Activated CD4-positive, alpha-beta T cell treated with anti-CD3 and anti-CD28 coated beads for 4 hours (primary cell): ENCODE results near the gene ISCU.
"Not testable (repeated sequence)": the region's sequence is repeated elsewhere in the genome, so short reads cannot be mapped to it uniquely, and the experiment has no call there.

ENCODE experiments used
- DNase-seq, 2 donors: peaks; one replicate each; pipeline ENCODE4 v3.0.0-alpha.2; 2020

The ISCU gene

GRCh38 chr12:108605690-108606406 lies 43.5 kb downstream of the ISCU start:
- DNase-seq, result no peak

- no peak for DNase-seq
Observed at GRCh38 chr12:108606492-108606891, 44.1 kb downstream of the ISCU start.

- DNase-seq, result no peak
Observed at GRCh38 chr12:108607981-108608600, 45.7 kb downstream of the ISCU start.

- DNase-seq, result no peak
Observed at GRCh38 chr12:108608616-108609015, 46.2 kb downstream of the ISCU start.

- DNase-seq, result no peak
Observed at GRCh38 chr12:108609537-108610335, 47.3 kb downstream of the ISCU start.

- DNase-seq, result no peak
Observed at GRCh38 chr12:108610336-108610815, 48.0 kb downstream of the ISCU start.

GRCh38 chr12:108610856-108611605 lies 48.6 kb downstream of the ISCU start:
- no peak for DNase-seq

GRCh38 chr12:108611884-108612415 lies 49.6 kb downstream of the ISCU start:
- peak; percentile 65 to 67 for DNase-seq

GRCh38 chr12:108612788-108613282 lies 50.4 kb downstream of the ISCU start:
- no peak for DNase-seq

GRCh38 chr12:108613548-108613947 lies 51.2 kb downstream of the ISCU start:
- DNase-seq, result no peak

- DNase-seq, result no peak
Observed at GRCh38 chr12:108614041-108614440, 51.6 kb downstream of the ISCU start.

- DNase-seq, result no peak
Observed at GRCh38 chr12:108614639-108615038, 52.2 kb downstream of the ISCU start.

- no peak for DNase-seq
Observed at GRCh38 chr12:108615918-108616317, 53.5 kb downstream of the ISCU start.

GRCh38 chr12:108616359-108616758 lies 54.0 kb downstream of the ISCU start:
- no peak for DNase-seq

GRCh38 chr12:108616941-108617858 lies 54.8 kb downstream of the ISCU start:
- peak; percentile 77 to 80 for DNase-seq

GRCh38 chr12:108618079-108618952 lies 55.9 kb downstream of the ISCU start:
- peak; percentile 75 to 78 for DNase-seq

- DNase-seq, result not testable (repeated sequence)
Observed at GRCh38 chr12:108618953-108619274, 56.5 kb downstream of the ISCU start.
